ENCODE data around the gene RORB.

The RORB gene

DNA sequence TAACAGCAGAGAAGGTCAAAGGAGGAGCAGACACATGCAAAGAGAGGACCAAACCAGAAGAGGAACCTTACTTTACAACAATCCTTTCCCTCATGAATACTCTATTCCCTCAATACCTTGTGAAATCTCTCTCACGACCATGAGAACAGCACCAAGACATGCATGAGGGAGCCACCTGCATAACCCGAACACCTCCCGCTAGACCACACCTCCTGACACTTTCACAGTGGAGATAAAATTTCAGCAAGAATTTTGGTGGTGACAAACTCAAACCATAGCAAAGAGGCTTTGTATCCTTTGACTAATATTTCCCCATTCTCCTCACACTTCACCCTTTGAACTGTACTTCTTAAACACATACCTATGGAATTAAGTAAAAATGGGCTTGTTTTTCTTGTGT, 101.7 kb downstream of the RORB start:
- no peak for DNase-seq (ENCODE audit: low read depth)

DNA sequence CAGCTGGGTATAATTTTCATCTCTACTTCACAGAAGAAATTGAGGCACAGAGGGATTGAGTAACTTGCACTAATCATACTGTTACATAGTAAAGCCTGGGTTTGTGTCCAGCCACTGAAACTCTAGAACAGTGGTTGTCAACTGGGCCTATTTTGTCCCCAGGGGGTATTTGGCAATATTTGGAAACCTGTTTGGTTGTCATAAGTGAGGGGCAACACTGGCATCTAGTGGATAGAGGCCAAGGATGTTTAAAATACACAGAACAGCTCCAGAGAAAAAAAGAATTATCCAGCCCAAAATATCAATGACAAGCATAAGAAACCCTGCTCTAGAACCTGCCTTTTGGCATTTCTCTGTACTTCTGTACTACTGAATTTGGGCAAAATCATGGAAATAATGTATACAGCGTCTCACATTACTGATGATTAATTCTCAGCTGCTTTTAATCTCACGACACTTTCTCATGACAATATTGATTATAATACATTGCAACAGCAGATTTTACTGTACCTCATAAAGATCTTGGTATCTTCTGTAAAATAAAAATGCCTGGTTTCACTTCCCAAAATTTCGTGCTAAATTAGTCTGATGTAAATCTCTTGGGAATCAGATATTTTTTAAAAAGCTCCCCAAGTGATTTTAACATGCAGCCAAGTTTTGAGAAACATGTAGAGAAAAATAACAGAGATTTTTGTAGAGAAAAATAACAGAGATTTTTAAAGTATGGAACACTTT, 112.7 kb downstream of the RORB start:
- DNase-seq (ENCODE audit: low read depth) = no peak

DNA sequence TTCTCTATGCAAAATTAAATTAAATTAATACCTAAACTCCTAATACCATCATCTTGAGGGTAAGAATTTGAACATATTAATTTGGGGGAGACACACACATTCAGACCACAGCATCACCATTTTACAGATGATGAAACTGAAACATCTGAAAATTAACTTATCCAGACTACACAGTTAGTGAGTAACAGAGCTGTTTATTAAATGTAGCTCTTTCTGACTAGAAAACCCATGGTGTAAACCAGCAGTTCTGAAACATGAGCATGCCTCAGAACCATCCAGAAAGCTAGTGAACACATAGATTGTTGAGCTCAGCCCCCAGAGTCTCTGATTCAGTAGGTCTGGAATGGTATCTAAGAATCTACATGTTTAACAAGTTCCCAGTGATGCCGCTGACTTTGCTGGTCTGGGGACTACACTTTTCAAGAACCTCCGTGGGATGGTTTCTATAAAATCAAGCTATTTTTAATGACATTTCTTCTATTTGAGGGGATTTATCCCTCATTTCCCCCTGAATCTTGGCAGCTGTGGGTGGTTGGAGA, 113.5 kb downstream of the RORB start:
- peak; percentile 32 for DNase-seq (ENCODE audit: low read depth)

DNA sequence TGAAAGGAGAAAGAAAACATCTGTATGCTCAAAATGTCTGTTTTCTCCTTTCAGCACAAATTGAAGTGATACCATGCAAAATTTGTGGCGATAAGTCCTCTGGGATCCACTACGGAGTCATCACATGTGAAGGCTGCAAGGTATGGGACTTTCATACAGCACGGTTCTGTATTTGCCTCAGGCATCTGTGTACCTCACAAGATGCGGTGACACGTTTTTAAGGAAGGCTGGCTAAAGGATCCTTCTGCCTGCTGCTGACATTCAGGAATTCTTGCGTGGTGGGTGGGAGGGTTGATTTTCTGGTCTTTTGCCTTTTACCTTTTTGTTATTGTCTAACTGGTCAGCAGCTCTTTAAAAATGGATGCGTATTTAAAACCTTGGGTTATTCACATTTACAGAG, 133.1 kb downstream of the RORB start:
- DNase-seq (ENCODE audit: low read depth) = no peak

DNA sequence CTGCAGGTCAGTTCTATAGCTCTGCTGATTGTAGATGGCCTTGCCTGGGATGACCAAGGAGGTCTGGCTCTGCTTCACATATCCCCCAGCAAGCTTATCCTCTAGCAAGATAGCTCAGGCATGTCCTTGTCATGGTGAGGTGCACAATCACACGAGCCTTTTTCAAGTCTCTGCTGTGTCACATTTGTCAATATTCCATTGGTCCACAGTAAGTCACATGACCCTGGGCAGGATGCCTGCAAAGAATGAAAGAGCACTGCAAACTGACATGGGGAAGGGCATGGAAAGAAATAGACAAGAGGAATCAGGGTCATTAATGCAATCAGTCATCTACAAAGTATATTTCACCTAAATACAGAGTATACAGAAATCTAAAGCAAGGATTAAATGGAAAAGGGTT, 142.0 kb downstream of the RORB start:
- DNase-seq (ENCODE audit: low read depth) = no peak

DNA sequence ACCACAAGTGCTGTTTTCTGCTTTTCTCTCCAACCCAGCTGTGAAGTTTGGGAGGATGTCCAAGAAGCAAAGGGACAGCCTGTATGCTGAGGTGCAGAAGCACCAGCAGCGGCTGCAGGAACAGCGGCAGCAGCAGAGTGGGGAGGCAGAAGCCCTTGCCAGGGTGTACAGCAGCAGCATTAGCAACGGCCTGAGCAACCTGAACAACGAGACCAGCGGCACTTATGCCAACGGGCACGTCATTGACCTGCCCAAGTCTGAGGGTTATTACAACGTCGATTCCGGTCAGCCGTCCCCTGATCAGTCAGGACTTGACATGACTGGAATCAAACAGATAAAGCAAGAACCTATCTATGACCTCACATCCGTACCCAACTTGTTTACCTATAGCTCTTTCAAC, 145.2 kb downstream of the RORB start:
- no peak for DNase-seq (ENCODE audit: low read depth)

DNA sequence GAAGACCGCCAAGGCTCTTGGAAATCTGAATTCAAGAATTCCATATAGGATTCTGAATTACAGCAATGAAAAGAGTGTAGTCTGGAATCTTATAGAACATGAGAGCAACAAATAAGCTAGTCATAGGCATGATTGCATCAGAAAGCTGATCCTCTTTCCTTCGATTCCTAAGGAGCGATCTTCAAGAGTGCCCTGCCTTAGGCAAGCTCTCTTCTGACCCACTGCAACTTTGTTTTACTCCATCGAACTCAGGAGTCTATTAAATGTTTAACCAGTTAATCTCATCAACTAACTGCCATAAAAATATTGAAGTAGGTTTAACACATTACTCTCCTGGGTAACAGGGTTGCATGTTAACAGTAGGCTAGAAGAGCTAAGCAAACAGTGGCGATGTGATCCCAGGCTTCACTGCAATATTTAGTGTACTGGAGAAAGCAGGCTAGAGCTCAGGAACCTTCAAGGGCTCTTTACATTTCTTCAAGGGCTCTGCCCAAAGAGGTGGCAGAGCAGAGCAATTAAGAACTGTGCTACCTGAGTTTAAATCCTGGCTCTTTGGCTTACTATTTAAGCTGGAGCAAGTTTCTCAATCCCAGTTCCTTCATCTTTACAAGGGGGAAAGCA, 146.3 kb downstream of the RORB start:
- DNase-seq (ENCODE audit: low read depth) = no peak

DNA sequence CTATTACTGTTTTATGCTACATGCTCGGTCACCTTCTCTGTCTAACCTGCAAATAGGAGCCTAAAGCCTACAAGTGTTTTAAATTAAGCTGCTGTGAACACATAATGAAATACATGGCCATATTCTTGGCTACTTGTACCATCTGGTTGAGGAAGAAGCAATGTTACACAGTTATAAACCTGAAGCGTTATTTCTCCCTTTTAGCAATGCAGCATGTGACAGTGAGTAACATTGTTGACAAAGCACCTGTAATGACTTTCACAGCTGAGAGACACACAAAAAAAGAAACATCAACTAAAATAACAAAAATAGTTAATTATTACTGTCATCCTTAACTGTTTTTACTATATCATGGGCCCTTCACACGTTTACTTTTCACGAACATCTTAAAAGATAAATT, 146.9 kb downstream of the RORB start:
- DNase-seq (ENCODE audit: low read depth) = no peak

DNA sequence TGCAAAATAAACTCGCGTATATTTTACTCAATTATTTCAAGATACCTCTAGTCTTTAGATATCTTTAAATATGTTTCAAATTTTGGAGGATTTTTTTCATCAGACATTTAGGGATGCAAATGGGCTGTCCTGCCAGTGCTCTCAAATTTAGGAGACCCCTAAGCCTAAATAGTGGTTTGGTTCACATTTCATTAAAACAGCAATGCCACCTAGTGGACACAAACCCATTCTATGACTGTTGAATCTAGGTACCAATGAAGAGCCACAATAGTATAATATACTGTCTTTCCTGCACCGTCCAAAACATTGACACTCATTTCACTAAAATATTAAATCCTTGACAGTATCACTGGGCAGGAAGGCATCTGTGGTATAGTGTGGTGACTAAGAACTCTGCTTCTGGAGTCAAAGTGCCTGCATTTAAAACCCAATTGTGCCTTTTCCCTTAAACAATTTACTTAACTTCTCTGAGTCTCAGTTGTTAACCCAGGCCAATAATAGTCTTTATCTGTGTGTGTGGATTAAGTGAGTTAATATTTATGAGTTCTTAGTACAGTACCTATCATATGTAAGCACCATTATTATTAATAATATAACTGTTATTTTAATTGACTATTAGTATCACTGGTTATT, 148.0 kb downstream of the RORB start:
- peak; percentile 12 for DNase-seq (ENCODE audit: low read depth)

DNA sequence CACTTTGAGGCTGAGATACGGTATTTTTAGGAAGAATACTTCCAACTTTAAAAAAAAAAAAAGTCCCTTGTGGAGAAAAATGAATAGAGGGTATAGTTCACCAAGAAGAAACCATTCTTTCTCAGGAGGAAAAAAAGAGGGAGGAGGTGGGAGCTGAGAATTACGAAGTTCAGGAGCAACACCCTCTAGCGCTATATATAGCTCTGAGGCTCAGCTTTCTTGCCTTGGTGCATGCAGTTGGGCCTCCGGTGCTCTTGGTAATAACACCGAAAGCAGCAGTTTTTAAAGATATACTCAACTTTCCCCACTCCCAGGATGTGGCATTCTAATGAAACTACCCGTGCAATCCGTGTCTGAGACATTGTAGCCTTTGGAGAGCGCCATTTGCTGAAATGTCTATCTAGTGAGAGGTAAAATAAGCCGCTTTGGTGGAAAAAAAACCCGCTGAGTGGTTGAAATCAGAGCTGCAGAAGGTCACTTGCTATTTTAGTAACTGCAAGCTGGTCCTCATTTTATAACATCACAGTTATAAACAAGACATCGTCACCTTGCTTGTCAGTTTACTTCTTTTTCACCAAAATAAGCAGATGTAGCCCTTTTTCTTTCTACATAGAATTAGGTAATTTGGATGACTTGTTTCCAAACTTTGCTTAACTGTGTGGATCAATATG, 156.4 kb downstream of the RORB start:
- no peak for DNase-seq (ENCODE audit: low read depth)

DNA sequence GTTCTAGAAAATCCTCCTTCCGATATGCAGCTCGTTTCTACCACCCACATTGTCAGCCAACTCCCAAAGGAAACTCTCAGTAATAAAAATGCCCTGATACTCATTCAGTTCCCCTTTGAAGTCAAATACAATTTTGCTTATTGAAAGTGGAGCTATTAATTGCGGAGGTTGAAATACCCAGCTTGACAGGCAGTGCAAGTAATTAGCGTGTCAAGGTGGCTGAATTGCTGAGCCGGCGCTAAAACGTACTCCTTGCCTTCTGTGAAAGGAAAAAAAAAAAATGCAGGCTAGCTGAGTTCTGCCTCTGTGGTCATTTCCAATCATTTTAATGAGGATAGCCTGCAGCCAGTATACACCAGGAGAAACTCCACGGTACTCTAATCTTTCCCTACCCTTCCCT, 165.5 kb downstream of the RORB start:
- no peak for DNase-seq (ENCODE audit: low read depth)

DNA sequence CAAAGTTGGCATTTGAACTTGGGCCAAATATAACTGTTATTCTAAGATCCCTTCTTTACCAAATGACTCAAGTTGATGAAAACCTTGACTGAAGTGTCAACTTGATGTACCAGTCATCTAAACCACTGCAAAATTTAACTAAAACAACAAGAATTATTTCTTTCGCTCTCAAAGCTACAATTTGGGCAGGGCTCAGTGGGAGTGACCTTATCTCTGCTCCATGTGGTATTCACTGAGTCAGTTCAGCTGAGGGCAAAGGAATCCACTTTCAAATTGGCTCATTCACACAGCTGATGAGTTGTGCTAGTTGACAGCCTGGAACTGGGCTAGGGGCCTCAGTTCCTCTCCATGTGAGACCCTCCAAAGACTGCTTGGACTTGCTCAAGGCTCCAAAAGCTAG, 166.3 kb downstream of the RORB start:
- DNase-seq (ENCODE audit: low read depth) = peak; percentile 21

DNA sequence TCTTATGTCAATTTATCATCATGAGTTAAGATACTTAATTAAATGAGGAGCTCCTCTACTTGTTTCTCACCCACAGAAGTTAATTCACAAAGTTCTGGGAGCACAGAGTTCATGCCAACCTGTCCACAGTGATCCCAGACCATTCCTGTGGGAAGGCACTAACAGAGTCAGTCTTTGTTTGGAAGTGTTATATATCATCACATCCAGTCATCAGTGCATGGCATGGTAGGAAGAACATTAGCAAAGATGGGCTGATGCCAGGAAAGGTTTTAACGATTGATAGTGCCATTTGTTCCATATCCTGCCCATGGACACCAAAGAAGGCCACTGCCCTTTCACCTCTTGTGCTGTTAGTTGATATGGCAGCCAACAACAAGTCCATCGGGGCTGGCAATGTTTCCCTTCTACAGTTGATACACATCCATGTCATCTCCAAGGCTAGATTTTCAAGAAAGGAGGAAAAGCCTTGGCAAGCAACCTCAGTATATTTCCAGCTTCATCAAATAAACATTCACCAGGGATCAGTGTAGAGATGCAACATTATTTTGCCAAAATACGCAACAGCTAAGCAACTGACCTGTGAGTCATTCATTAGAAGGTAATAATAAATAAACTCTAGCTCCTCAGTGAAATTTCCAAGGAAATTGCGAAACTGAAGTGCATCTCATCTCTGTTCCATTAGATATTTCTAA, 169.6 kb downstream of the RORB start:
- DNase-seq (ENCODE audit: low read depth) = peak; percentile 87

DNA sequence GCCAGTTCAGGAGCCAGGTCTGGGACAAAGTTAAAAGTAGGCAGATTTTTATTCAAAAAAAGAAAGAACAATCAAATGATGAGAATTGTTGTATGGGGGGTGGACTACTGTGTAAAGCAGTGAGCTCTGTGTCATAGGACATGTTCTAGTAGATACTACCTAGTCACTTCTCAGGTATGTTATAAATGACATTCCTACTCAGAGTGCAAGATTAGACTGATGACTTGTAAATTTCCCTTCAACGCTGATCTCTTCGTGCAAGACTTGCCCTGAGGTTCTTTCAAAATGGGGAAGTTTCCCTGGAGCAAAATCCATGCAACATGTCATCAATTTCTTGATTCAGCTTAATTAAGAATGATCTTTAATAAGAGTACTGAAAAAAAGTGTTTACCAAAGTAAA, 175.1 kb downstream of the RORB start:
- DNase-seq (ENCODE audit: low read depth) = no peak

DNA sequence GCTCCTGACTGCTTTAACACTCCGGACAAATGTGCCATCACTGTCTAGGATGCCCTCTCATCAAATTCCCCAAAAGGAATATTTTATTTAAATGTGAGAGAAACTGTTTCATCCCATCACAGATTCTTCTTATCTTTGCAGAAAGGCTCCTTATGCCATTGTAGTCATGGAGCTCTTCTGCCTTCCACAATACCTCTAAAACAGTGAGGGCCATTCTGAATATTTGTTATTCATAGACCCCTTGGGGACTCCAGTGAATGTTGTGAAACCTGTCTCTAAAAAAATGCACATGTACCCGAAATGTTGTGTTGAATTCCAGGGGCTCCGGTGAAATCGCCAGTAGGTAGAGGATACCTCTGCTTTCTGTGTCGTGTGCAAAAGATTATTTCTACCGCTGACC, 176.9 kb downstream of the RORB start:
- DNase-seq (ENCODE audit: low read depth) = no peak

DNA sequence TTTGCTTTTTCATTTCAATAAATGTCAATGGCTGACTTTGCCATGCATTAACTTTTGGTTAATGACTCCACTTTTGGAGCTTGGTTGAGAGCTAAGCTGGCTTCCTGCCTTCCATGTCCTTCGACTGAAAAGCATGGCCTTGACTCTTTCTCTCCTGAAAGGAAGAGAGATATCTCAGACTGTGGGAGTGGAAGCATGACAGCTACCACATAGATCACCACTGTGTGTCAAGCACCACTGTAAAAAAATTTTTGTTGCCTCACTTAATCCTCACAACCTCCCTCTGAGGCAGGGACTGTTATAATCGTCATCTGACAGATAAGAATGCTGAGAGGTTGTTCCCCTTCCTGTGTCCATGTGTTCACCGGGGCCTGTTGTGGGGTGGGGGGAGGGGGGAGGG, 184.8 kb downstream of the RORB start:
- DNase-seq (ENCODE audit: low read depth) = no peak

DNA sequence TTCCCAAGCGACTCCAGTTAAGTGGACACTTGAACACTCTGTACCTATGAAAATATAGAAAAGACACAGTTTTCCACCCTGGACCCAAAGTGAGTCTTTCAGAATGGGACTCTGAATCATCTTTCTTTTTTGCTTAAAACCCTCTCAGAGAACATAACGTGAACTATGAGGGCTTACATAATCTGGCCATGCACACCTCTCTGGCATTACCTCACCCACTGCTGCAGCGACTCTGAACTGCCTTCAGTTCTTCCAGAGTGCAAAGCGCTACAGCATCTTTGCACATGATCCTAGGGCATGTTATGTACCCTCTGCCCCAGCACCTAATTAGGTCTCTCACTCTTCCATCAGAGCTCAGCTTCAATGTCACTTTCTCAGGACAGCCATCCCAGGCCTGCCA, 186.2 kb downstream of the RORB start:
- DNase-seq (ENCODE audit: low read depth) = no peak

DNA sequence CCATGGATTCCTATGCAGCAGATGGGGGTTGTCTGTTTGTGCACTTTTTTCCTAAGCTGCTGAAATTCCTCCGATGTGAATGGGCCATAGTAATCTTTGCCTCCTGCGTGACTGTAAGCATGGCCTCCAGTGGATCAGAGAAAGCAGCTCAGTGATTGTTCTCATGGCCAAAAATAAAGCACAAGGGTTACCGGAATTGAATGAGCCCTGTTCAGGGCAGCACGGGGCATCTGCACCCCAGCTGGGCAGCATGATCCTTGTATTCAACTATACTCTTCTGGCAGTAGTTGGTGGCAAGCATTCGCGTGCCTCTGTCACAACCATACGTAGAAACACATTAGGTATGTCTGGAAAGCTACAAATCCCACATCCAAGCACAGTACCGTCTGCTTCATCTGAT, 193.9 kb downstream of the RORB start:
- no peak for DNase-seq (ENCODE audit: low read depth)

DNA sequence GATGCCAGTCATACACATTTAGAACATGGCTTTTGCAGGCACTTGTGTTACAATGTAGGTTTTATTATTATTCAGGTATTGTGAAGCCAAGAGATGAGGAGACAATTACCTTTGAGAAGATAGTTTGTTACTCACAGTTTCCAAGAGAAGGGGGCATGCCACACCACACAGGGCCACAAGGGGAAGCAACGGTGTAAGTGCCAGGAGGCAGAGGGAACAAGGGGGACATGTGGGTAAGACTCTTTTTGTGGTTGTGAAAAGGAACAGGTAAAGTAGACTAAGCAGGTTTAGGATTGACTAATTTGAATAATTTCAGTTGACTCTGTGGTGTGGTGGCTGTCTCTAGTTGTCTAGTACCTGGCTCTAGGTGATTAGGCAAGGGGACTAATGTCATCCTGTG, 199.4 kb downstream of the RORB start:
- no peak for DNase-seq (ENCODE audit: low read depth)

DNA sequence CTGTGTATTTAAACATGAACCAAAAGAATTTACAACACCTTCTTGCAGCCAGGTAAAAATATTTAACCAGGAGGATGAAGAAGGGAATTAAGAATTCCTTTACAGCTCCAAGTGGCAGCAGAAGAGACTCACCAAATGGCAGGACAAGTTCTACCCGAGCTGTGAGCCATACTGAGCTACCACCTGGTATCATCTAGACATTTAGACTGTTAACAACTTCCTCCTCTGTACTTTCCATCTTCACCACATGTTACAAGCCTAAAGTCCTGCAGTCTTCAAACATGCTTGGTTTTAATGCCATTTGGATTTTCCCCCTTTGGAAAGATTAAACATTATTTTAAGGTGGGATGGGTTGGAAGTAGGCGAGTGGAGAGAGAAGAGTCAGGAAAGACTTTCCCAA, 200.4 kb downstream of the RORB start:
- no peak for DNase-seq (ENCODE audit: low read depth)

DNA sequence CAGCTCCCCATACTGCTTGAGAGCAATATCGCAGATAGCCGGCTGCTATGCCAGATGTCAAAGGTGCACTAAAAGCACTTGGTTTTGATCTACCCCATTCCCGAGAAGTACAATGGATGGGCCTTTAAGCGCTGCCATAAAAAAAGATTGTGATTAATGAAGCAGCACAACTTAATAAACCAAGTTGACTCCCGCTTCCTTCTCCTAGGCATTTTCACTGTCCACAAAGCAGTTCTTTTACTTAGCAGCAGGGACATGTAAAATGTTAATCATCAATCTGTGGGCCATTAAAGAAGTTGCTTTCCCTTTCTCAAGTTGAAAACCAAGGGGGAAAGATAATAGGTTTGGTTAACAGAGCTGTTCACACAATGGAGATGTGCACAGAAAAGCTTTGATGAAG, 214.2 kb downstream of the RORB start:
- no peak for DNase-seq (ENCODE audit: low read depth)

DNA sequence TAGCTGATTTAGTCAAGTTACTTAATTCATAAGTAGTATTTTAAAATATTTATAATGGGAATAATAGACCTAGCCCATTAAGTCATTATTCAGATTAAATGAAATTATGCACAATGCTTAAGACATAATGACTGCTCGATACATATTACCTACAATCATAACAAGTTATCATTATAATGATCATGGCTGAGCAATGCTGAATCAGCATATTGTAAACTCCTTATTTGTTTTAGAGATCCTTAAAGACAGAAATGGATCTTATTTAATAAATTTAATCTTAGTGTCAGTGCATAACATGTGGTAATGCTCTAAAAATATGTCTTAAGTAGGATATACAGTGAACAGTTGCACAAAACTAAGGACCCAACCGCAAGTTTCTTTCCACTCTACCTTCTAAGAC, 221.6 kb downstream of the RORB start:
- DNase-seq (ENCODE audit: low read depth) = no peak

Data from iris pigment epithelial cell (primary cell).